ENCODE measurements around the gene GPS2. TPM values are rescaled to one million over a fixed set of nuclear protein-coding genes. Genes with fewer than 3 reads are reported as not detected.

The GPS2 gene

GRCh38 chr17:7263801-7264078 lies 51.4 kb downstream of the GPS2 start:
- Histone ChIP-seq H3K4me1 (ENCODE audit: control insufficient read depth, insufficient read depth, low read depth, low read length) (peaks cover 26% of the 10 kb centered on the region), H3K23ac (ENCODE audit: low read length in 2 of 2) (no peak overlapping the region), H3K4me3 (ENCODE audit: insufficient read depth in 1 of 2, low read depth in 1 of 2, low read length in 2 of 2) (no peak overlapping the region), H3K27ac (ENCODE audit: low read length, poor library complexity, severe bottlenecking) (no peak overlapping the region), H3K18ac (ENCODE audit: low read depth in 1 of 2, low read length in 2 of 2) (no peak overlapping the region), H3K14ac (ENCODE audit: low read length in 2 of 2) (no peak overlapping the region), H2BK5ac (ENCODE audit: low read depth, low read length, poor library complexity, severe bottlenecking) (no peak overlapping the region), H3K4ac (ENCODE audit: low read depth in 1 of 2, low read length in 2 of 2) (no peak overlapping the region), H2BK12ac (ENCODE audit: low read length in 2 of 2) (no peak overlapping the region), H3K79me1 (replicated peaks; ENCODE audit: low read length, poor library complexity, severe bottlenecking) (no peaks in the 10 kb centered on the region), H4K8ac (ENCODE audit: low read length) (peak overlapping the region; percentile 71), H2BK15ac (ENCODE audit: low read depth, poor library complexity, severe bottlenecking) (peak overlapping the region; percentile 12), H4K91ac (ENCODE audit: low read length) (no peak overlapping the region), H2BK120ac (ENCODE audit: low read depth, low read length) (no peak overlapping the region), H3K27me3 (ENCODE audit: control insufficient read depth in 1 of 2, insufficient read depth in 1 of 2, low read length in 2 of 2) (peaks cover 13 to 21% of the 10 kb centered on the region in 2 experiments), H2AK5ac (ENCODE audit: low read length, severe bottlenecking) (no peak overlapping the region), H3K36me3 (ENCODE audit: control insufficient read depth in 1 of 2, insufficient read depth in 2 of 2, low read depth in 1 of 2, low read length in 2 of 2) (peaks cover 9 to 14% of the 10 kb centered on the region in 2 experiments), H3K9me3 (ENCODE audit: control insufficient read depth, low read length) (no peaks in the 10 kb centered on the region), H2AFZ (ENCODE audit: low read depth, low read length) (no peak overlapping the region), H3K9ac (ENCODE audit: low read length) (no peak overlapping the region), H3K4me2 (ENCODE audit: low read length, poor library complexity, severe bottlenecking) (no peak overlapping the region)
- 63% methylated on average over 4 of the region's 4 CpGs for WGBS
- DNase-seq = no peak

- no peak overlapping the region for H3K9ac ChIP-seq (ENCODE audit: low read length)
- no peak overlapping the region for H3K23ac ChIP-seq (ENCODE audit: low read length in 2 of 2)
- no peak overlapping the region for H3K4ac ChIP-seq (ENCODE audit: low read depth in 1 of 2, low read length in 2 of 2)
- no peak for DNase-seq
- H2BK12ac ChIP-seq (ENCODE audit: low read length in 2 of 2) = peak overlapping the region in 1 of 2 experiments; percentile 57
- H3K4me3 ChIP-seq (ENCODE audit: insufficient read depth in 1 of 2, low read depth in 1 of 2, low read length in 2 of 2) = peak overlapping the region in 1 of 2 experiments; percentile 32
- no peak overlapping the region for H3K27ac ChIP-seq (ENCODE audit: low read length, poor library complexity, severe bottlenecking)
- no peak overlapping the region for H3K14ac ChIP-seq (ENCODE audit: low read length in 2 of 2)
- H2BK5ac ChIP-seq (ENCODE audit: low read depth, low read length, poor library complexity, severe bottlenecking) = no peak overlapping the region
- peak overlapping the region; percentile 13 to 71 for H3K18ac ChIP-seq (ENCODE audit: low read depth in 1 of 2, low read length in 2 of 2)
- peak overlapping the region; percentile 29 for H4K91ac ChIP-seq (ENCODE audit: low read length)
- peaks cover 14 to 17% of the 10 kb centered on the region in 2 experiments for H3K36me3 ChIP-seq (ENCODE audit: control insufficient read depth in 1 of 2, insufficient read depth in 2 of 2, low read depth in 1 of 2, low read length in 2 of 2)
- no peaks in the 10 kb centered on the region for H3K79me1 ChIP-seq (replicated peaks; ENCODE audit: low read length, poor library complexity, severe bottlenecking)
- WGBS = 16% methylated on average over 25 of the region's 26 CpGs
- H4K8ac ChIP-seq (ENCODE audit: low read length) = peak overlapping the region; percentile 71
- no peak overlapping the region for H3K4me2 ChIP-seq (ENCODE audit: low read length, poor library complexity, severe bottlenecking)
- peaks cover 26% of the 10 kb centered on the region for H3K4me1 ChIP-seq (ENCODE audit: control insufficient read depth, insufficient read depth, low read depth, low read length)
- H2BK15ac ChIP-seq (ENCODE audit: low read depth, poor library complexity, severe bottlenecking) = peak overlapping the region; percentile 83
- H2BK120ac ChIP-seq (ENCODE audit: low read depth, low read length) = no peak overlapping the region
- no peaks in the 10 kb centered on the region for H3K9me3 ChIP-seq (ENCODE audit: control insufficient read depth, low read length)
- peaks cover 13 to 21% of the 10 kb centered on the region in 2 experiments for H3K27me3 ChIP-seq (ENCODE audit: control insufficient read depth in 1 of 2, insufficient read depth in 1 of 2, low read length in 2 of 2)
- H2AK5ac ChIP-seq (ENCODE audit: low read length, severe bottlenecking) = no peak overlapping the region
- H2AFZ ChIP-seq (ENCODE audit: low read depth, low read length) = peak overlapping the region; percentile 16
These were observed 52.0 kb downstream of the GPS2 start for GRCh38 chr17:7262935-7263800.

Small RNA genes within 50 kb of the gene (small RNA-seq; reads per million reads assigned to genes)
- gene AC026954.2 (ENCODE audit: low read depth) (not detected), gene RF00019 (ENCODE audit: low read depth) (not detected)
